Stimulated activated naive CD4-positive, alpha-beta T cell treated with Interleukin-2 at 50 U/mL for 16 hours (primary cell): ENCODE data around the gene HSCB.
"Not testable (repeated sequence)": the region's sequence is repeated elsewhere in the genome, so short reads cannot be mapped to it uniquely, and the experiment has no call there.

Source experiments
- DNase-seq: peaks from one replicate; lab custom pipeline; 2025; lab: John Stamatoyannopoulos, UW

Gene HSCB

GRCh38 chr22:28738876-28739275, 3.0 kb upstream of the HSCB start:
- DNase-seq: not testable (repeated sequence)

GRCh38 chr22:28741200-28741784, 547 bp upstream of the HSCB start:
- DNase-seq: no peak

GRCh38 chr22:28742562-28742962, 723 bp downstream of the HSCB start:
- DNase-seq: no peak

GRCh38 chr22:28743852-28744251, 2.0 kb downstream of the HSCB start:
- DNase-seq: no peak

- no peak for DNase-seq
Measured at GRCh38 chr22:28750471-28750881, 8.6 kb downstream of the HSCB start.

- DNase-seq: not testable (repeated sequence)
Measured at GRCh38 chr22:28754512-28754911, 12.7 kb downstream of the HSCB start.

- no peak for DNase-seq
Measured at GRCh38 chr22:28759861-28760560, 18.2 kb downstream of the HSCB start.

- no peak for DNase-seq
Measured at GRCh38 chr22:28761449-28761755, 19.6 kb downstream of the HSCB start.

- DNase-seq: not testable (repeated sequence)
Measured at GRCh38 chr22:28762000-28762399, 20.2 kb downstream of the HSCB start.

- DNase-seq: no peak
Measured at GRCh38 chr22:28766628-28767027, 24.8 kb downstream of the HSCB start.

GRCh38 chr22:28768701-28769393, 27.0 kb downstream of the HSCB start:
- DNase-seq: no peak

GRCh38 chr22:28769394-28770085, 27.7 kb downstream of the HSCB start:
- DNase-seq: no peak

GRCh38 chr22:28771195-28771791, 29.5 kb downstream of the HSCB start:
- DNase-seq: no peak

- DNase-seq: peak; percentile 87
Measured at GRCh38 chr22:28772633-28773460, 31.0 kb downstream of the HSCB start, which contains the start of gene CCDC117. Gene CCDC117 (plus strand): TSS chr22:28772695. CDS start chr22:28772850, 155 bp downstream.

GRCh38 chr22:28773461-28773867, 31.6 kb downstream of the HSCB start:
- no peak for DNase-seq

GRCh38 chr22:28774378-28774777, 32.5 kb downstream of the HSCB start:
- DNase-seq: no peak

- DNase-seq: no peak
Measured at GRCh38 chr22:28779833-28780232, 38.0 kb downstream of the HSCB start.

GRCh38 chr22:28780296-28780695, 38.5 kb downstream of the HSCB start:
- DNase-seq: no peak

- DNase-seq: no peak
Measured at GRCh38 chr22:28783786-28784671, 42.2 kb downstream of the HSCB start.

- no peak for DNase-seq
Measured at GRCh38 chr22:28788601-28789000, 46.8 kb downstream of the HSCB start.
